ENCODE data around the gene TTC7B. TPM values are rescaled to one million over a fixed set of nuclear protein-coding genes. Genes with fewer than 3 reads are reported as not detected.

TTC7B gene
- total and polyA plus RNA-seq, 2 experiments from 2014 or later: 7.9 to 28.6 TPM

DNA sequence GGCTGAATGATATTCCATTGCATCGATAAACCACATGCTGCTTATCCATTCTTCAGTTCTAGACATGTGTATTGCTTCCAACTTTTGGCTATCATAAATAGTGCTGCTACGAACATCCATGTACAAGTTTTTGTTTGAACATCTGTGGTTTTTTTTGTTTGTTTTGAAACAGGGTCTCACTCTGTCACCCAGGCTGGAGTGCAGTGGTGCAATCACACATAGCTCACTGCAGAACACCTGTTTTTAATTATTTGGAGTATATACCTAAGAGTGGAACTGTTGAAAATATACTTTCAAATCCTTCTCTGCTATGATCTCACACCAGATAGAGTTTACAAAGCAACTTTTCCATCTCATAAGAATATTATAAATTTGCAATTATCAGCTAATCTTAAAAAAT, 124.2 kb downstream of the TTC7B start (continued):
- TF ChIP-seq, protein P1, sequence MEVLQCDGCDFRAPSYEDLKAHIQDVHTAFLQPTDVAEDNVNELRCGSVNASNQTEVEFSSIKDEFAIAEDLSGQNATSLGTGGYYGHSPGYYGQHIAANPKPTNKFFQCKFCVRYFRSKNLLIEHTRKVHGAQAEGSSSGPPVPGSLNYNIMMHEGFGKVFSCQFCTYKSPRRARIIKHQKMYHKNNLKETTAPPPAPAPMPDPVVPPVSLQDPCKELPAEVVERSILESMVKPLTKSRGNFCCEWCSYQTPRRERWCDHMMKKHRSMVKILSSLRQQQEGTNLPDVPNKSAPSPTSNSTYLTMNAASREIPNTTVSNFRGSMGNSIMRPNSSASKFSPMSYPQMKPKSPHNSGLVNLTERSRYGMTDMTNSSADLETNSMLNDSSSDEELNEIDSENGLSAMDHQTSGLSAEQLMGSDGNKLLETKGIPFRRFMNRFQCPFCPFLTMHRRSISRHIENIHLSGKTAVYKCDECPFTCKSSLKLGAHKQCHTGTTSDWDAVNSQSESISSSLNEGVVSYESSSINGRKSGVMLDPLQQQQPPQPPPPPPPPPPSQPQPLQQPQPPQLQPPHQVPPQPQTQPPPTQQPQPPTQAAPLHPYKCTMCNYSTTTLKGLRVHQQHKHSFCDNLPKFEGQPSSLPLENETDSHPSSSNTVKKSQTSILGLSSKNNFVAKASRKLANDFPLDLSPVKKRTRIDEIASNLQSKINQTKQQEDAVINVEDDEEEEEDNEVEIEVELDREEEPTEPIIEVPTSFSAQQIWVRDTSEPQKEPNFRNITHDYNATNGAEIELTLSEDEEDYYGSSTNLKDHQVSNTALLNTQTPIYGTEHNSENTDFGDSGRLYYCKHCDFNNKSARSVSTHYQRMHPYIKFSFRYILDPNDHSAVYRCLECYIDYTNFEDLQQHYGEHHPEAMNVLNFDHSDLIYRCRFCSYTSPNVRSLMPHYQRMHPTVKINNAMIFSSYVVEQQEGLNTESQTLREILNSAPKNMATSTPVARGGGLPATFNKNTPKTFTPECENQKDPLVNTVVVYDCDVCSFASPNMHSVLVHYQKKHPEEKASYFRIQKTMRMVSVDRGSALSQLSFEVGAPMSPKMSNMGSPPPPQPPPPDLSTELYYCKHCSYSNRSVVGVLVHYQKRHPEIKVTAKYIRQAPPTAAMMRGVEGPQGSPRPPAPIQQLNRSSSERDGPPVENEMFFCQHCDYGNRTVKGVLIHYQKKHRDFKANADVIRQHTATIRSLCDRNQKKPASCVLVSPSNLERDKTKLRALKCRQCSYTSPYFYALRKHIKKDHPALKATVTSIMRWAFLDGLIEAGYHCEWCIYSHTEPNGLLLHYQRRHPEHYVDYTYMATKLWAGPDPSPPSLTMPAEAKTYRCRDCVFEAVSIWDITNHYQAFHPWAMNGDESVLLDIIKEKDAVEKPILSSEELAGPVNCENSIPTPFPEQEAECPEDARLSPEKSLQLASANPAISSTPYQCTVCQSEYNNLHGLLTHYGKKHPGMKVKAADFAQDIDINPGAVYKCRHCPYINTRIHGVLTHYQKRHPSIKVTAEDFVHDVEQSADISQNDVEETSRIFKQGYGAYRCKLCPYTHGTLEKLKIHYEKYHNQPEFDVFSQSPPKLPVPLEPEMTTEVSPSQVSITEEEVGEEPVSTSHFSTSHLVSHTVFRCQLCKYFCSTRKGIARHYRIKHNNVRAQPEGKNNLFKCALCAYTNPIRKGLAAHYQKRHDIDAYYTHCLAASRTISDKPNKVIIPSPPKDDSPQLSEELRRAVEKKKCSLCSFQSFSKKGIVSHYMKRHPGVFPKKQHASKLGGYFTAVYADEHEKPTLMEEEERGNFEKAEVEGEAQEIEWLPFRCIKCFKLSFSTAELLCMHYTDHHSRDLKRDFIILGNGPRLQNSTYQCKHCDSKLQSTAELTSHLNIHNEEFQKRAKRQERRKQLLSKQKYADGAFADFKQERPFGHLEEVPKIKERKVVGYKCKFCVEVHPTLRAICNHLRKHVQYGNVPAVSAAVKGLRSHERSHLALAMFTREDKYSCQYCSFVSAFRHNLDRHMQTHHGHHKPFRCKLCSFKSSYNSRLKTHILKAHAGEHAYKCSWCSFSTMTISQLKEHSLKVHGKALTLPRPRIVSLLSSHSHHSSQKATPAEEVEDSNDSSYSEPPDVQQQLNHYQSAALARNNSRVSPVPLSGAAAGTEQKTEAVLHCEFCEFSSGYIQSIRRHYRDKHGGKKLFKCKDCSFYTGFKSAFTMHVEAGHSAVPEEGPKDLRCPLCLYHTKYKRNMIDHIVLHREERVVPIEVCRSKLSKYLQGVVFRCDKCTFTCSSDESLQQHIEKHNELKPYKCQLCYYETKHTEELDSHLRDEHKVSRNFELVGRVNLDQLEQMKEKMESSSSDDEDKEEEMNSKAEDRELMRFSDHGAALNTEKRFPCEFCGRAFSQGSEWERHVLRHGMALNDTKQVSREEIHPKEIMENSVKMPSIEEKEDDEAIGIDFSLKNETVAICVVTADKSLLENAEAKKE (CRISPR knock-in tag; IDR thresholded peaks at IDR 0.05): no peak

GRCh38 chr14:90691627-90692026, 124.6 kb downstream of the TTC7B start:
- Histone ChIP-seq H3K4me1 (ENCODE audit: insufficient read depth) (no peaks in the 10 kb centered on the region), H3K9me2 (ENCODE audit: insufficient read depth) (no peaks in the 10 kb centered on the region), H3K27ac (ENCODE audit: low read depth) (no peak overlapping the region), H3K79me2 (replicated peaks; ENCODE audit: insufficient read depth) (no peaks in the 10 kb centered on the region), H4K20me1 (replicated peaks; ENCODE audit: insufficient read depth) (peaks cover 2% of the 10 kb centered on the region; the same call in 1 of the 2 replicates), H3F3A (replicated peaks; ENCODE audit: low read depth) (peaks cover 1% of the 10 kb centered on the region; the same call in 1 of the 2 replicates), H3K4me3 (no peak overlapping the region), H2AFZ (no peak overlapping the region), H3K4me2 (no peak overlapping the region), H3K36me3 (ENCODE audit: insufficient read depth) (no peaks in the 10 kb centered on the region), H3K27me3 (ENCODE audit: insufficient read depth) (no peaks in the 10 kb centered on the region)
- no peak overlapping the region for H3K27ac Mint-ChIP-seq
- ATAC-seq: no peak
- H3K4me1 Mint-ChIP-seq: peaks cover 10% of the 10 kb centered on the region; the same call in 1 of the 3 replicates
- no peaks in the 10 kb centered on the region for H3K9me3 Mint-ChIP-seq
- no peak for TF ChIP-seq JUNB (IDR thresholded peaks at IDR 0.05; ENCODE audit: unreplicated experiment)
- TF ChIP-seq, protein P2, sequence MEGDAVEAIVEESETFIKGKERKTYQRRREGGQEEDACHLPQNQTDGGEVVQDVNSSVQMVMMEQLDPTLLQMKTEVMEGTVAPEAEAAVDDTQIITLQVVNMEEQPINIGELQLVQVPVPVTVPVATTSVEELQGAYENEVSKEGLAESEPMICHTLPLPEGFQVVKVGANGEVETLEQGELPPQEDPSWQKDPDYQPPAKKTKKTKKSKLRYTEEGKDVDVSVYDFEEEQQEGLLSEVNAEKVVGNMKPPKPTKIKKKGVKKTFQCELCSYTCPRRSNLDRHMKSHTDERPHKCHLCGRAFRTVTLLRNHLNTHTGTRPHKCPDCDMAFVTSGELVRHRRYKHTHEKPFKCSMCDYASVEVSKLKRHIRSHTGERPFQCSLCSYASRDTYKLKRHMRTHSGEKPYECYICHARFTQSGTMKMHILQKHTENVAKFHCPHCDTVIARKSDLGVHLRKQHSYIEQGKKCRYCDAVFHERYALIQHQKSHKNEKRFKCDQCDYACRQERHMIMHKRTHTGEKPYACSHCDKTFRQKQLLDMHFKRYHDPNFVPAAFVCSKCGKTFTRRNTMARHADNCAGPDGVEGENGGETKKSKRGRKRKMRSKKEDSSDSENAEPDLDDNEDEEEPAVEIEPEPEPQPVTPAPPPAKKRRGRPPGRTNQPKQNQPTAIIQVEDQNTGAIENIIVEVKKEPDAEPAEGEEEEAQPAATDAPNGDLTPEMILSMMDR (conservative IDR thresholded peaks at IDR 0.05; ENCODE audit: low read depth in 2 of 2): no peak
- TF ChIP-seq ZNF331 (CRISPR knock-in tag; IDR thresholded peaks at IDR 0.05; ENCODE audit: low read depth): no peak
- TF ChIP-seq, protein P3, sequence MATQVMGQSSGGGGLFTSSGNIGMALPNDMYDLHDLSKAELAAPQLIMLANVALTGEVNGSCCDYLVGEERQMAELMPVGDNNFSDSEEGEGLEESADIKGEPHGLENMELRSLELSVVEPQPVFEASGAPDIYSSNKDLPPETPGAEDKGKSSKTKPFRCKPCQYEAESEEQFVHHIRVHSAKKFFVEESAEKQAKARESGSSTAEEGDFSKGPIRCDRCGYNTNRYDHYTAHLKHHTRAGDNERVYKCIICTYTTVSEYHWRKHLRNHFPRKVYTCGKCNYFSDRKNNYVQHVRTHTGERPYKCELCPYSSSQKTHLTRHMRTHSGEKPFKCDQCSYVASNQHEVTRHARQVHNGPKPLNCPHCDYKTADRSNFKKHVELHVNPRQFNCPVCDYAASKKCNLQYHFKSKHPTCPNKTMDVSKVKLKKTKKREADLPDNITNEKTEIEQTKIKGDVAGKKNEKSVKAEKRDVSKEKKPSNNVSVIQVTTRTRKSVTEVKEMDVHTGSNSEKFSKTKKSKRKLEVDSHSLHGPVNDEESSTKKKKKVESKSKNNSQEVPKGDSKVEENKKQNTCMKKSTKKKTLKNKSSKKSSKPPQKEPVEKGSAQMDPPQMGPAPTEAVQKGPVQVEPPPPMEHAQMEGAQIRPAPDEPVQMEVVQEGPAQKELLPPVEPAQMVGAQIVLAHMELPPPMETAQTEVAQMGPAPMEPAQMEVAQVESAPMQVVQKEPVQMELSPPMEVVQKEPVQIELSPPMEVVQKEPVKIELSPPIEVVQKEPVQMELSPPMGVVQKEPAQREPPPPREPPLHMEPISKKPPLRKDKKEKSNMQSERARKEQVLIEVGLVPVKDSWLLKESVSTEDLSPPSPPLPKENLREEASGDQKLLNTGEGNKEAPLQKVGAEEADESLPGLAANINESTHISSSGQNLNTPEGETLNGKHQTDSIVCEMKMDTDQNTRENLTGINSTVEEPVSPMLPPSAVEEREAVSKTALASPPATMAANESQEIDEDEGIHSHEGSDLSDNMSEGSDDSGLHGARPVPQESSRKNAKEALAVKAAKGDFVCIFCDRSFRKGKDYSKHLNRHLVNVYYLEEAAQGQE (IDR thresholded peaks at IDR 0.05; ENCODE audit: unreplicated experiment): no peak
- TF ChIP-seq POLR2AphosphoS5 (IDR thresholded peaks at IDR 0.05; ENCODE audit: low read depth): no peak
- H3K36me3 Mint-ChIP-seq (ENCODE audit: low read depth): no peaks in the 10 kb centered on the region
- H3K27me3 Mint-ChIP-seq (ENCODE audit: insufficient read depth, low read depth, poor library complexity): no peaks in the 10 kb centered on the region
- no peak overlapping the region for H3K4me3 Mint-ChIP-seq
- DNase-seq (ENCODE audit: low spot score): no peak

Data from GM23338 (cell line).